RPMI7951 (cell line): ENCODE measurements around the gene SYT1. TPM values are rescaled to one million over a fixed set of nuclear protein-coding genes. Genes with fewer than 3 reads are reported as not detected.
"Not testable (repeated sequence)": the region's sequence is repeated elsewhere in the genome, so short reads cannot be mapped to it uniquely, and the experiment has no call there.

Experiments used
- DNase-seq: peaks from one replicate; pipeline ENCODE4 v3.0.0-alpha.2; 2012; ENCODE audit warnings: low read depth
- total RNA-seq: library from RNA; depleted of rRNA; stranded (reverse); fragments of >200 nt; shearing (Covaris generic); gene quantifications from 2 replicates; pipeline ENCODE4 v1.2.3, GENCODE V29; 2014; rRNA removed

SYT1 gene
- total RNA-seq: 3.5 and 5.9 TPM in 2 replicates

DNA sequence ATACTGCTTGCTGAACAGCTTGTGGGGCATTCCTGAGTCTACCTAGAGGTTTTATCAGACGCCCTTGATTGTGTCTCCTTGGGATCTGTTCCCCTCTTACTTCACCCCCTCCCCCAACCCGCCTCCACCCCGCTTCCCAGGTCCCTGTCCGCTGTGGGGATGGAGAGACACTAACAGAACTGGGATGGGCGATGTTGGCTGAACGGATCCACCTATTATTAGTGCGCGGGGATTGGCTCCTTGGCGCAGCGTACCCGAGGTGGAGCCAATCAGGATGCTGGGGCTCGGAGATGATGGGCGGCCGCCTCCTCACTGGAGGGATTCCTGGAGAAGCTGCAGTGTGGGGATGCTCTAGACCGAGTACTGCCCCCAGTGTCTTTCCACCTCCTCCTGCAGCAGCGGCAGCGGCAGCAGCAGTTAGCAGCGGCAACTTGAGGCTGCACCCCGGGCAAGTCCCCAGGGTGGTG lies at the start of gene SYT1:
Gene SYT1 (plus strand): TSS at position 372 of the 467 bp plus-strand sequence.
- DNase-seq: peak; percentile 88

DNA sequence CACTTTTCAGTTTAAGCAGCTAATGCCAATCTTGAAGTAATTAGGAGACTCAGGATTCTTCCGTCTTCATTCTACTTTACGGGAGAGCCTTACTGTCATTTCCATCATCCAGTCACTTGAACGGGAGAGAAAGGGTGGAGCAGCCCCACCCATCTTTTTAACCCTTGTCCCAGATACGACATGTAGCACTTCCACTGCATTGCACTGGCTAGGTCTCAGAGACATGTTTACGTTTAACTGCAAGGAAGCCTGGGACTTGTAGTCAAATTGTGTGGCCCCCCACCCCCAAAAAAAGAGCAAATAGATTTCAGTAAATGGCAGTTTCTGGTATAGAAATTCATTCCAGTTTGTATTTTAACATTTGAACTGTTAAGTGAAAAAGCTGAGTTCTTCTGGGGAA lies 46.1 kb upstream of the SYT1 start:
- DNase-seq: no peak

DNA sequence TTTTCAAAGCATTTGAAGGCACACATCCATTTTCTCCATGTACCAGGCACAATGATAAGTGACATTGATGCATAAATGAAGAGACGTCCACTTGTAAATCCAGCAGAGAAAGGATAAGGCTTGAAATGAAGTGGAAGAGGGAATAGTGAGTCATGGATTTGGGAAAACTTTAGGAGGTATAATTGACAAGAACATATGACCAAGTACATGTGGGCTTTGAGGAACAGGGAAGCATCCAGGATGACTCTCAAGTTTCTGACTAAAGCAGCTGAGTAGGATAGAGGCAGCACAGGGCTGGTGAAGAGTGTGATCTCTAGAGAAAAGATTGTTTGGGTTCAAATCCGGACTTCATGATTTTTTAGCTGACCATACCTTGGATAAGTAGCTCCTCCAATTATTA lies 43.6 kb upstream of the SYT1 start:
- DNase-seq: no peak

DNA sequence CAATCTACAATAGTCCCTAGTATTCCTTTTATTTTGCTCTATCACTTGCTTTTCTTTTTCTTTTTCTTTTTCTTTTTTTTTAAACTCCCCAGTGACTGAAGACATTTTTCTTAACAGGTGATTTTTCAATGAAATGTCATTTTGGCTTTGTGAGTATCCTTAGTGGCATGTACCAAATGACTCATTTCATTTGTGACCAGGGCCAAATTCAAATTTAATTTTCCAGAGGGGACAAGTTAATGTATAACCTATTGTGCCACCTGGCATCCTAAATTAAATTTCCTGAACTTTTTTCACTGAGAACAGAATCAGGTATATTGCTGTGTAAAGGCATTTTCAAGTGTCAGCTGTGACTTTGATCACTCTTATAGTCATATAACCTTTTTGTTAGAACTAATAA lies 39.7 kb upstream of the SYT1 start:
- no peak for DNase-seq

DNA sequence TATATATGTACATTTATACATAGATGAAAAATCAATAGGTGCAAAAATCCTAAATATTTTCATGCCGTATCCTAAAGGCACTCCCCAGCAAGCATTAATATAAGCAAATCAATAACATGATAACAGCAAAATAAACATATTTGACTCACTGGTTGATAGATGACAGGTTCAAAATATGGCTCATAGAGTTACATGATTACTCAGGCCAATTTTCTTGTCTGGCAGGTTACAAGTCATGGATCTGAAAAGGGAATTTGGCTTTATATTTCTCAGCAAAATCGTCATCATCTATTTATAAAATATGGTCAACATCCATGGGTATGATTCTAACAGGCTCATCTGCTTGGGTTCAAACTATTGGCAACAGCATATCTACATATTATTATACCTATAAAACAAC lies 34.9 kb upstream of the SYT1 start:
- DNase-seq: no peak

DNA sequence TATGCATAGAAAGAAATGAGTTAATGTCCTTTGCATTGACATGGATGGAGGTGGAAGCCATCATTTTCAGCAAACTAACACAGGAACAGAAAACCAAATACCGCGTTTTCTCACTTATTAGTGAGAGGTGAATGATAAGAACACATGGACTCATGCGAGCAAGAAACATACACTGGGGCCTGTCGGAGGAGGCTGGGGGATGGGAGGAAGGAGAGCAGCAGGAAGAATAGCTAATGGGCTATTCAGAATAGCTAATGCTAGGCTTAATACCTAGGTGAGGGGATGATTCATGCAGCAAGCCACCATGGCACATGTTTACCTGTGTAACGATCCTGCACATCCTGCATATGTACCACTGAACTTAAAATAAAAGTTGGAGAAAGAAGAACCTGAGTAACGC lies 29.1 kb upstream of the SYT1 start:
- no peak for DNase-seq

DNA sequence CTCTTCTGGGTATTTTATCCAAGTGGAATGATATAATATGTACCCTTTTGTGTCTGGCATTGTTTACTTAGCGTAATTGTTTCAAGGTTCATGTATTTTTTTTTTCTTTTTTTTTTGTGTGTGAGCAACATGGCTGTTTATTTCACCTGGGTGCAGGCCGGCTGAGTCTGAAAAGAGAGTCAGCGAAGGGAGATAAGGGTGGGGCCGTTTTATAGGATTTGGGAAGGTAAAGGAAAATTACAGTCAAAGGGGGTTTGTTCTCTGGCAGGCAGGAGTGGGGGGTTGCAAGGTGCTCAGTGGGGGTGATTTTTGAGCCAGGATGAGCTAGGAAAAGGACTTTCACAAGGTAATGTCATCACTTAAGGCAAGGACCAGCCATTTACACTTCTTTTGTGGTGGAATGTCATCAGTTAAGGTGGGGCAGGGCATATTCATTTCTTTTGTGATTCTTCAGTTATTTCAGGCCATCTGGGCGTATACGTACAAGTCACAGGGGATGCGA lies 24.0 kb upstream of the SYT1 start:
- not testable (repeated sequence) for DNase-seq

DNA sequence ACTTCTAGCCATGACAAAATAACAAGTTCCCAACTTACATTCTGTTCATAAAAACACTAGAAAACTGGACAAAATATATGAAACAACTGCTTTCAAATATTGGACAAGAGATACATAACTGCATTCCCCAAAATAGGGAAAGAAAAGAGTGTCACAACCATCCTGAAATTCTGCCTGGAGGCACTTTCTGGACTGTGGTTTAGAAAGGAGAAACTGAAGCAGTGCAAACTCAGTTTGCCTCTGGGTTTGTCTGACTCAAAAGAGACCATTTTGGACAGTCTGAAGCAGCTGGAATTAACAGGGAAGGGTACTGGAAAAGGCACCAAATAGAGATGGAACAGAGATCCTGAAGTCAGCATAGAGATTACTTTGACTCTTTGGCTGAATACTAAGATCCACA lies 11.3 kb upstream of the SYT1 start:
- peak; percentile 22 for DNase-seq

DNA sequence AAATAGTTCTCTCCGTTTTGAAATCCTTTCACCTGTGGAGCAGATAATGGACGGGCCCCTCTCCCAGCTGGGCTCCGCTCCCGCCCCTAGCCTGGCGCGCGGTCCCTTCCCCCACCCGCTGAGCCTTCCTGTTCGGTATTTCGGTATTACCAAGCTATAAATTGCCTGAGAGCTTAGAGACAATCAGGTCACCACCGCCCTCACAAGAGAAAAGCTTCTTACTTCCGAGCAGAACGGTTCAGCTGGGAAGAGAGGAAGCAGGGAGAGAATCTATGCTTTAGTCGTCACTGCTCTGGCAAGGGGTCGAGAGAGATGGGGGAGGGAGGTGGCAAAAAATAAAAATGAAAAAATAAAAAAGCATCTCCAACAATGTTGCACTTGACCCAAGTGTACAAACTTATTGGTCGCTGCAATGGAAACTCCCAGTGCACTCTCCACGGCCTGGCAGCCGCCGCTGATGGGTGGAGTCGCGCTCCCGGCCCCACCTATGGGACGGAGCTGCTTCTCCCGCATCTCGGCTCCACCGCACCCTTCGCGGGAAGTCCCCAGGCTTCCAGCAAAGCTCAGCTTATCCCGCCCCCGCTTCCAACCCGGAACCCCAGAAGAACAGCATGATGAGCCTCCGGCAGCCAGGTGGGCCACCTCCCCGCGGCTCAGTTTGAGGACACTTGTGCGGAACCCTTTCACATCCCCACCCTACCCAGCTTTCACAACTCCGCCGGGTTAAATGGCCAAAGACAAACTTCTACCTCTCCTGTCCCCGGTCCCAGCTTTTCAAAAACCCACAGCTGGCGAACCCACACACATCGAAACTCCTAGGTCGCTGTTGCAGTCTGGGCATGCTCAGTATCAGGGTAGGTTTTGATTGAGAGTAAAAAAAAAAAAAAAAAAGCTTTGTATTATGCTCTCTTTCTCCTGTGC lies 832 bp upstream of the SYT1 start:
- DNase-seq: peak; percentile 67

DNA sequence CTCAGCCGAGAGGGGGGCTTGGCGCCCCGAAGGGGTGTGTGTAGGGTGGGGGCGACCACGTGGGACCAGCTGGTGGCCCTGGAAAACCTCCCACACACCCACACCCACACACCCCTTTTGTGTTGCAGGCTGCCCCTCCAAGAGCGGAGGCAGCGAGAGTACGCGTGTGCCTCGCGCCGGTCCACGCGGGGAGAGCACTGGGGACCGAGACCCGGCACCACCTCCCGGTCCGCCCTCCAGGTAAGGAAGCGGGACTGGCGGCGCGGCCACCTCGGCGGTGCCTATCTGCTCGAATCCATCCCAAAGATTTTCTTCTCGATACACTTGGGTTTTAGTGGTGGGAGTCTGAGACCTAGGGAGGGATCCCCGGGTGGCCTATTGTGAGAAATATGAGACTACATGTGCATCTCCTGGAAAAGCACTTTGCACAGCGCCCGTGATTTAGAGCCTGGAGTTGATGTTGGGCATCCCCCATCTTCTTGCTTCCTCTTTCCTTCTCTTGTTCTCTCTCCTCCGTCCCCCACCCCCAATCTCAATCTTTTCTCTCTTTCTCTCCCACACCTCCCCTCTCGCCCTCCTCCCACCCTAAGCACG lies 393 bp downstream of the SYT1 start:
- DNase-seq: no peak

DNA sequence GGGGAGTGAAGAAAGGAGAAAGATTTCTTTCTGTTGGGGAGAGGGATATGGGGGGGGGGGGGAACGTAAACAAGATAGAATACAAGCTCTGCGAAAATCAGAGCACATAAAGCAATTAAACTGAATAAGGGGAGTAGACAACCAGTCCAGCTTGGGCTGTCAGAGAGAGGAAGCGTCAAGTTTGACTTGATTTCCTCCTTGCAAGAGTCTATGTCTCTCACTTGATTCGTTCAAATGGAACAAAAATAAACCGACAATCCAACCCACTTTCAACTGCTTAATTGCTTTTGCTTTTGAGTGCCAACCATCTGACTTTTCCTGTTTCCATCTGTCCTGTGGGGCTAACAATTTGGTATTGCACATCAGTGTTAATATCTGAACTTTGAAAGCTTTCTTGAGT lies 942 bp downstream of the SYT1 start:
- DNase-seq: no peak

DNA sequence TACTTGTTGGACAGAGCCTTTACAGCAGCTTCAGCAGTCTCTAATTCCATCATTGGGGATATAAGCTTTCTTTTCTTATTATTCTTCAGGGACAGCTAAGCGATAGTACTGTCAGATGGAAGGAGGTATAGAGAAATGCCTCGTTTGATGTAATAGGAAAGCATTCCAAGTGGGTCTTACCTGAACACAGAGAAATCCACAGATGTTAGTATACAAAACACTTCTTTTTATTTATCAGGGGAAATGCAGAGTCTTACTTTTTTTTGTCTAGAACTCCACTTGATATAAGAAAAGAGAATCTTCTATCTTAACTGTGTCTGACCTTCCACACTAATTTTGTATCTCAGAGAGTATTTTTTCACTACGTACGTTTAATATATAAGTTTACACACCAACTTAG lies 1.9 kb downstream of the SYT1 start:
- DNase-seq: no peak

DNA sequence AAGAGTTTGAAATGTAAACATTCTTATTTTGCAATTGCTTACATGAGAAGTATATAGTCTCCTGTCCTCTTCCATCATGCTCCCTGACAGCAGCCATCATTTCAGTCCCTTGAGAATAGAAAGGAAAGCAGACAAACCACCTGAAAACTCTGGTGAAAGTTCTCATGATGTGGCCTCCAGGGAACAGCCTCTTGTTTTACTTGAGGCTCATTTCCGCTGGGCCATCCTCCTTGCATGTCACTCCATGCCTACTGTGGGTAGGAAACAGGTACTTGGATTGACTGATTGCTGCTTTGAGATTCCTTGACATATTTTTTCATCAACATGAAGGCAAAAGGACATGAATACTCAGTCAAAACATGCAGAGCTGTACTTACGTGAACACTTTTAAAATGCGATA lies 6.0 kb downstream of the SYT1 start:
- no peak for DNase-seq

DNA sequence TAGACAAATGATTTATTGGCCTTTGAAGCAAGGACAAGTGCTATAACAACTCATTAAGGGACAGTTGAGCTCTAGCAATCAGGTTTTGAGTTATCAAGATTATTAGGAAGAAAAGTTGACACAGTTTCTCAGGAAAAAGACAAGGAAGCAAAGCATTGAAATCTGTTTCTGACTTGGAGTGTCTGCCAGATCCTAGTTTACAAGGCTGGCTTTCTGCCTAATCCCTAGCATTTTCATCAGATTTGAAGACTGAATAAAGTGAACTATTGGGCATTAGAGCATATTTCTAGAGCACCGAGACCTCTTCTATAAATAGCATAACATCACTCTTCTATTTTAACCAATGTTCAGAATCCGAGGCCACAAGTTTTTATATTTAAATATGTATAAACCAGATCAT lies 7.0 kb downstream of the SYT1 start:
- DNase-seq: no peak

DNA sequence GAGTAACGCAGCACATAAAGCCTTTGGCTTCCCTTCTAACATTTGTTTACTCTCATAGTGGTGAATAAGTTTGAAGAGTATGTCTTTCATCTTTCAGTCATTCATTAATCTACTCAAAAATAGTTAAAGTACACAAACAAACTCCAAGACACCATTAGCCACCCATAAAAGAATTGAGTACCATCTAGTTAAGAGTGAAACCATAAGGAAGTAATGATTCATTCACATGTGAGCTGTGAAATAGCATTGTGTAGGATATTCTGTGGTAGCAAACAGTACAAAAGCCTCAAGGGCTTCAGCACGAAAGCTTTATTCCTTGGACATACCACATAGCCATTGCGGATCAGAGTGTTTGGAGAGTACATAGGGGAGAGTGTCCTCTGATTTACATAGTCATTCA lies 13.9 kb downstream of the SYT1 start:
- DNase-seq: no peak

DNA sequence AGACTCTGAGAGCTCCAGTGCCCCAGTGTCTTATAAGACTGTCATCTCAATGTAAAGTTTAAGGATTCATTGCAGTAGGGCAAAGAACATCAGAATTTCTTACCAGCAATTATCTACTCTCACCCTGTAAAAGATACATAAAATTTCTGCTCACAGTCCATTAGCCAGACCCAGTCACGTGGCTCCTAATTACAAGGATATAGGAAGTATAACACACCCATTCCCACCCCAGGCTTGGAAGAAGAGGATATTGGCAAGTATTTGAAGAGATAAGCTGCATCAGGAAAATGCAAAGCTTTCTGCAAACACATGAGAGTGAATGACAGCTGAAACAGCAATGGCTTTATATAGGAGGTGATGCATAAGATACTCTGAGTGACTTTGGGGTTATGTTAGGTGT lies 14.3 kb downstream of the SYT1 start:
- no peak for DNase-seq

DNA sequence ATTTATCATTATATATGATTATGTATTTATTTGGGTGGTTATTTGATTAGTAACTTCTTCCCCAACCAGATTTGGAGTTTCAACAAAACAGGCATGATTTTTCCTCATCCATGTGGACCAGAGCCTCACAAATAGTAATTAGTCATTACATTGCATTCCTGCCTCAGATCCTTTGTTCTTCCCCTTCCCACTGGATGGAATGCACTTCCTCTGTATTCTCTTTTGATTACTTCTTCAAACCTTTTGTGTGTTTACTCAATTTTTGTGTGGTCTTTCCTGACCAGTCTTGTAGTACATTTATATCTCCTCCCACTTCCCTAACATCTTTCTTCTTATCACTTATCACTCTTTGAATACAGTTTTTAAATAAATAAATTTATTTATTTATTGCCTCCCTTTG lies 15.5 kb downstream of the SYT1 start:
- peak; percentile 39 for DNase-seq

DNA sequence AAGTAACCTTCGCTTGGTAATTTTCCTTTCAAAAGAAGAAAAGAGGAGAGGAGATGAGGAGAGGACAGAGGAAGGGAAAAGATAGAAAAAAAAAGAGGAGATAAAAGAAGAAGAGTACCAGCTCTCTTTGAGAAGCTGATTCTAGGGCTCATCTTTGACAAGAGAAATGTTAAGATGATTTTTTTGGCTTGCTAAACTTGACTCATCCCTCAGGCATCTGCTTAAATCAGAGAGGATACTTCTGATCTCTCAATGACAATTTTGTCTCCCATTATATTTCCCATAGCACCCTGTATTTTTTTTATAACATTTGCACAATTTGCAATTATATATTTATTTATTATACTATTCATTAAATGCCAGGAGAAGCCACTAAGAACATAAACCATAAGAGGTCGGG lies 17.1 kb downstream of the SYT1 start:
- DNase-seq: peak; percentile 35

DNA sequence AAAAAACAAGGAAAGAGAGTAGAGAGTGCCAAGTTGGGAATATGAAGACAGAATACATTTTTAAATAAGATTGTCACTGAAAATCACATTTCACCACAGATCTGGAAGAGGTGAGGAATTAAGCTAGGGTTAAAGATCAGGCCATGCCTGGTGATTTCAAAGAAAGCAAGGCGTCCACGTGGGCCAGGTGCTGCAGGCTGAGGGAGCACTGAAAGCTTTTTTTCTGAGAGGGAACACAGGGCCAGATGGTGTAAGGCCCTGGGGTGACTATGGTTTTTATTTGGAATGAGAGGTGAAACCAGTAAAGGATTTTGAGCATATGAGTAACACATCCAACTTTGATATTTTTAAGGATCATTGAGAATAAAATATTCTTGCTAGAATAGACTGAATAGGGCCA lies 20.9 kb downstream of the SYT1 start:
- DNase-seq: no peak

DNA sequence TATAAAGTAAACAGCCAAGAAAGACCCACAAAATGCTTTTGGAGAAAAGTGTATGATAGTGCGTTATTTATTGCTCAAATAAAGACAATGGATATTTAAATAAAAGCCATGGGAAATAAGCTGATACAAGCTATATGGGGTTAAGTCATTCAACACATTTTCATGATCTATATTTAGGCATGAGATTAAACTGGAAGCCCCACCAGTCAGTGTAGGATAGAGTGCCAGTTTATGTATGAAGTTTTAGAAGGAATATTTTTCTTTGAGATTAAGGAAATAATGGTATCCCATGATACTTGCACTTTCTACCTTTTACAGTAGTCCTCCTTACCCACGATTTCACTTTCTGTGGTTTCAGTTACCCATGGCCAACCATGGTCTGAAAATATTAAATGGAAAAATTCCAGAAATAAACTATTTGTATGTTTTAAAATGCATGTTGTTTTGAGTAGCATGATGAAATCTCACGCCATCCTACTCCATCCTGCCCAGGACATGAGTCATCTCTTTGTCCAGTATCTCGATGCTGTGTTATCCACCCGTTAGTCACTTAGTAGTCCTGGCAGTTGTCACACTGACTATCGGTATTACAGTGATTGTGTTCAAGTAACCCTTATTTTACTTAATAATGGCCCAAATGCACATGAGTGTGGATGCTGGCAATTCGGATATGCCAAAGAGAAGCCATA lies 22.3 kb downstream of the SYT1 start:
- DNase-seq: peak; percentile 79

DNA sequence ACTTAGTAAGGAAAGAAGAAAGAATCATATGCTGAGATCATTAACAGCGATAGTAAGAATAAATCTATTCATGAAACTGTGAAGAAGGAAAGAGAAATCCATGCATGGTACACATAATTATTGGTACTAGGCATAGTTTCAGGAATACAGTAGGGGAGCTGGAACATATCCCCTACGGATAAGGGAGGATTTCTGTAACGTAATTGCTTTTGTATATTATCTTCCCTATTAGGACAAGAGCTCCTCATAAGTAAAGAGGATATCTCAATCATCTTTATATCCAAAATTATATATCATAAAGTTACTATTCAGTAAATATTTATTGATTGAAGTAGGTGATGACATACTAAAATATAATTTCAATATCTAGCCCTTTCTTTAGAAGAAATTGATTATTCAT lies 22.9 kb downstream of the SYT1 start:
- no peak for DNase-seq

DNA sequence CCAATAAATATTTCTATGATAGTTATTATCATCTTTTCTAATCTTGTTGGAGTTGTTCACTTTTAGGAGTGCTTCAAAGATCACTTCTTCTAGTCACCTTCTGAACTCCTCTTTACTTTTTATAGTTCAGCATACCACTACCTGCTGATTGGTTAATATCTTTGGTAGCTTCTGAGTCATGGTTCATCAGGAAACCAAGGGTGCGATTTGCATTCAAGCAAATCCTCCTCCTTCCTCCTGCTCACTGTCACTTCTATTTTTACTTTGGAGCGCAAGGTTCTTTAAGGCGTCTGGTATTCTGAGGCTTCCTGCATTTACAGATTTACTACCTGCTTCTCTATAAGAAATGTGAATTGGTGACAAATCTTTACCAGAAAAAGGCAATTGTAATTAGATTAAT lies 24.0 kb downstream of the SYT1 start:
- DNase-seq: peak; percentile 49
